MM.1S (cell line): ENCODE data around the gene NAT10.

ENCODE experiments used
- CTCF ChIP-seq: fragments of 300-600 bp; sonication (generic); IDR thresholded peaks from 2 replicates; pipeline ENCODE4 v1.5.1; 2016; ENCODE audit warnings: antibody characterized with exemption, low read length, mixed read lengths
- EZH2 ChIP-seq: fragments of 300-600 bp; sonication (generic); optimal IDR thresholded peaks from 2 replicates; pipeline ENCODE3; 2017; ENCODE audit warnings: low read depth, mild to moderate bottlenecking, antibody characterized with exemption, low read length, mixed read lengths
- EZH2phosphoT487 ChIP-seq: fragments of 300-600 bp; sonication (generic); IDR thresholded peaks from 2 replicates; pipeline ENCODE4 v1.6.1; 2018; ENCODE audit warnings: antibody characterized with exemption, low read length

- no peak for TF ChIP-seq CTCF
- no peak for TF ChIP-seq EZH2
- TF ChIP-seq EZH2phosphoT487, result no peak
These were observed 37.9 kb upstream of the NAT10 start for GRCh38 chr11:34067383-34068065.
